Upper lobe of right lung (tissue), 1 donor: Measurements from ENCODE around the gene LRFN4. TPM values are rescaled to one million over a fixed set of nuclear protein-coding genes. Genes with fewer than 3 reads are reported as not detected.

Experiments
- ATAC-seq: fragments of 200-7000 bp; cut with Tn5 transposase; one replicate; pipeline ENCODE4 v1.9.1; 2020; ENCODE audit warnings: mild to moderate bottlenecking, moderate library complexity
- DNase-seq: peaks from one replicate; pipeline ENCODE4 v3.0.0-alpha.2; 2020
- H3K27ac ChIP-seq: fragments of 200-600 bp; one replicate; pipeline ENCODE4 v1.8.0; 2022
- H3K27me3 ChIP-seq: fragments of 200-600 bp; one replicate; pipeline ENCODE4 v1.8.0; 2022; ENCODE audit warnings: mild to moderate bottlenecking
- H3K36me3 ChIP-seq: fragments of 200-600 bp; one replicate; pipeline ENCODE4 v1.8.0; 2022
- H3K4me1 ChIP-seq: fragments of 200-600 bp; one replicate; pipeline ENCODE4 v1.8.0; 2022
- H3K4me3 ChIP-seq: fragments of 200-600 bp; one replicate; pipeline ENCODE4 v1.8.0; 2022; ENCODE audit warnings: mild to moderate bottlenecking
- H3K9me3 ChIP-seq: fragments of 200-600 bp; one replicate; pipeline ENCODE4 v1.8.0; 2022
- intact Hi-C: fragments of 100-400 bp; cut with DNase I; formaldehyde crosslinking; loops from one replicate; pipeline ENCODE4 v1.11.0; 2022
- total RNA-seq: library from RNA; stranded (reverse); fragmentation: NEBNext Ultra II Directional; extraction: Animal tissue kit (Norgen Biotek cat#: 25700); gene quantifications from one replicate; pipeline ENCODE4 v1.2.1, GENCODE V29; 2021
- TF ChIP-seq, protein P1 (sequence below): fragments of 200-600 bp; IDR thresholded peaks from one replicate; pipeline ENCODE4 v1.8.0; 2022; ENCODE audit warnings: antibody characterized with exemption
- donor health status: DM: no; HTN: yes; CAD: no; lungs with severe emphysema.

LRFN4 gene
- total RNA-seq, 1 donor from 2014 or later = 14.0 TPM

DNA sequence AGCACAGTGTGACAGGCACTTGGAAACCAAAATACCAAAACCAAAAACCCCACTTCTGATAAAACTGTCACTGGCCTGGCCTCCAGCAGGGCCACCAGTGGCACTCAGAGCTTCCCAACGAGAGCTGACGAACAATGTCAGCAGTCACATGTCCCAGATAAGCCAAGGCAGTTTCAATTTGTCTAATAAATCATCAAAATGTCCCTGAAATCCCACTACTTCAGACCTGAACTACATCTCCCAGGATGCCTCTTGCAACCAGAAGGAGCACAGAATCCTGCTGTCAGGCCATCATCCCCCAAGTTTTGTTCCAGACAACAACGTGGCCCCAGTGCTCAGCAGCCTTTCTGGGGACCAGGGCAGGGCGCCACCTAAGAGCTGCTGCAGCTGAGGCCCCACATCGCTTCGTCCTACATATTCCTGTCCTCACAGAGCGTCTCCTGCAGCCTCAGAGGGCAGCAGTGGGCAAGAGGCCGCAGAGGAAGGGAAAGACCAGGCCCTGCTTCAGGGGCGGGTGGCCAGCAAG lies 25.1 kb downstream of the LRFN4 start:
- H3K27me3 ChIP-seq = no peaks in the 10 kb centered on the region
- ATAC-seq = no peak
- H3K4me1 ChIP-seq = no peaks in the 10 kb centered on the region
- H3K9me3 ChIP-seq = no peaks in the 10 kb centered on the region
- intact Hi-C loops = no loop called here
- TF ChIP-seq, protein P1, sequence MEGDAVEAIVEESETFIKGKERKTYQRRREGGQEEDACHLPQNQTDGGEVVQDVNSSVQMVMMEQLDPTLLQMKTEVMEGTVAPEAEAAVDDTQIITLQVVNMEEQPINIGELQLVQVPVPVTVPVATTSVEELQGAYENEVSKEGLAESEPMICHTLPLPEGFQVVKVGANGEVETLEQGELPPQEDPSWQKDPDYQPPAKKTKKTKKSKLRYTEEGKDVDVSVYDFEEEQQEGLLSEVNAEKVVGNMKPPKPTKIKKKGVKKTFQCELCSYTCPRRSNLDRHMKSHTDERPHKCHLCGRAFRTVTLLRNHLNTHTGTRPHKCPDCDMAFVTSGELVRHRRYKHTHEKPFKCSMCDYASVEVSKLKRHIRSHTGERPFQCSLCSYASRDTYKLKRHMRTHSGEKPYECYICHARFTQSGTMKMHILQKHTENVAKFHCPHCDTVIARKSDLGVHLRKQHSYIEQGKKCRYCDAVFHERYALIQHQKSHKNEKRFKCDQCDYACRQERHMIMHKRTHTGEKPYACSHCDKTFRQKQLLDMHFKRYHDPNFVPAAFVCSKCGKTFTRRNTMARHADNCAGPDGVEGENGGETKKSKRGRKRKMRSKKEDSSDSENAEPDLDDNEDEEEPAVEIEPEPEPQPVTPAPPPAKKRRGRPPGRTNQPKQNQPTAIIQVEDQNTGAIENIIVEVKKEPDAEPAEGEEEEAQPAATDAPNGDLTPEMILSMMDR = no peak
- no peaks in the 10 kb centered on the region for H3K36me3 ChIP-seq
- no peak overlapping the region for H3K27ac ChIP-seq
- H3K4me3 ChIP-seq = no peak overlapping the region
- DNase-seq = no peak

DNA sequence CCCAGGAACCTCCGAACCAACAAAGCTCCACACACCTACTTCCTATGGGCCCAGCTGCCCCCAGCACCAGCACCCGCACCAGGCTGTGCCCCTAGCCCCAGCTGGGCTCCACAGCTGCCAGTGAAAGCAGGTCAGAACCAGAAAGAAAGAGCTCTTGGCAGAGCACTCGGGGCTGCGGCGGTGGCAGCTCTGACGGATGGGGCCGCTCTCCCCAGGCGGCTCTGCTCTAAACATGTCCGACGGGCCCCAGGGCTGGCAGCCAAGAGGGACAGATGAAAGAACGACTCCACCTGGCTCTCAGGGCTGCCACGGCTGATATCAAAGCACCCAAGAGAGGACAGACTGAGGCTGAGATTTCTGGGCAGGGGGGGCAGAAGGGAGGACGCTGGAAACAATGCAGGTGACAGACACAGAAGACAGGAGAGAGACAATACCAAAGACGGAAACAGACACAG lies 25.7 kb downstream of the LRFN4 start:
- peak; percentile 14 for ATAC-seq
- no peak for DNase-seq
- TF ChIP-seq, protein P1 = no peak
- H3K27me3 ChIP-seq = no peaks in the 10 kb centered on the region
- no peaks in the 10 kb centered on the region for H3K9me3 ChIP-seq
- H3K36me3 ChIP-seq = no peaks in the 10 kb centered on the region
- H3K4me1 ChIP-seq = no peaks in the 10 kb centered on the region
- peak overlapping the region; percentile 5 for H3K4me3 ChIP-seq
- no peak overlapping the region for H3K27ac ChIP-seq
- intact Hi-C loops = no loop called here

DNA sequence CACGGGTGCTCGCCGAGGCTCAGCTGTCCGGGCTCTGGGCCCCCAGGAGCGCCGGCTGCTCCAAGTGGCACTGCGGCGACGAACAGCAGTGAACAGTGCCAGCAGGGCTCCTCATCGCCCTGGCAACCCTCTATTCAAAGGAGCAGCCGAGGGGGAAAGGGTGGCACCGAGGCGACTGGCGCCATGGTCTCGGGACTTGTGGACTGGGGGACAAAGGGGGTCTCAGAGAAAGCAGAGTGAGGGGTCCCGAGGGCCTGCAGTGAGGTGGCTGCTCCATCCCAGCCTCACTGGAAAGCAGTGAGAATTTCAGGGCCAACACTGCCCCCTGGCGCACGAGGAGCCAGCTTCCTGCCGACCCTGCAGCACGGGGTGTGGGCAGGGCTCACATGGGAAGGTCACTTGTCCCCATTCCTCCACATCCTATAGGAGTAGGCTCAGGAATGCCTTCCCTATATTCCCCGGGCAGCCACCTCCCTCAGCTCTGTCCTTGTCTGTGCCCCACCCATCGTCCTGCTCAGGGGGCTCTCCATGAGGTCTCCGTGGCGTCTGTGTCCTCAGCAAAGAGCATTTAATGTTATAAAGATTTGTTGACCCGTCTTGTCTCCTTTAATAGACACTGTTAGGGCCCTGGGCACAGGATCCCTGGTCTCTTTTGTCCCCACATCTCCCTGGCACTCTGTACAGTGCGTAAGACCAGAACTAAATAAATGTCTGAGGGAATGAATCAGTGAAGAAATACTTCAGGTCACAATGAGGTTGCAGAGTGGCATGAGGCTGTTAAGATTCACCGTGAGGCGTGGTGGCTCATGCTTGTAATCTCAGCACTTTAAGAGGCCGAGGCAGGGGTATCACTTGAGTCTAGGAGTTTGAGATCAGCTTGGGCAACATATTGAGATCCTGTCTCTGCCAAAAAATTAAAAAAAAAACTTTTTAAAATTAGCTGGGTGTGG lies 26.4 kb downstream of the LRFN4 start:
- ATAC-seq (peak; percentile 85), DNase-seq (peak; percentile 89)
- Histone ChIP-seq H3K9me3 (no peaks in the 10 kb centered on the region), H3K36me3 (no peaks in the 10 kb centered on the region), H3K4me1 (no peaks in the 10 kb centered on the region), H3K4me3 (peak overlapping the region; percentile 5), H3K27me3 (no peaks in the 10 kb centered on the region), H3K27ac (no peak overlapping the region)
- intact Hi-C loops = no loop called here
- TF ChIP-seq, protein P1 = peak; percentile 61

DNA sequence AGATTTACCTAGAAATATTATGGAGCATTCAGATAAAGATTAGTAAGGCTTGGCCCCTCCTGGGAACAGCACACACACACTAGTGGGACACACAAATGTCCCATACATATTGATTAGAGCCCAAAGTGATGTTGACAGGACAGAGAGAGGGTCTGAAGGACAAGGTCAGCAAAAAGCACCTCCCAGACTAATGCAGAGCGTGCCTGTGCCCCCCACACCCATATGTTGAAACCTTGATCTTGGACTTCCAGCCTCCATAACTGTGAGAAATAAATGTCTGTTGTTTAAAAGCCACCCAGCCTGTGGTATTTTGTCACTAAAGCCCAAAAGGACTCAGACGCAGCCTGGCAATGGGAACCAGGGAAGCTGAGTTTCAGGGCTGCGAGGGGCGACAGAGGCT lies 27.6 kb downstream of the LRFN4 start:
- ATAC-seq = no peak
- intact Hi-C loops = no loop called here
- Histone ChIP-seq H3K9me3 (no peaks in the 10 kb centered on the region), H3K4me3 (no peak overlapping the region), H3K27me3 (no peaks in the 10 kb centered on the region), H3K4me1 (no peaks in the 10 kb centered on the region), H3K36me3 (no peaks in the 10 kb centered on the region), H3K27ac (no peak overlapping the region)
- TF ChIP-seq, protein P1 = no peak
- DNase-seq = no peak

DNA sequence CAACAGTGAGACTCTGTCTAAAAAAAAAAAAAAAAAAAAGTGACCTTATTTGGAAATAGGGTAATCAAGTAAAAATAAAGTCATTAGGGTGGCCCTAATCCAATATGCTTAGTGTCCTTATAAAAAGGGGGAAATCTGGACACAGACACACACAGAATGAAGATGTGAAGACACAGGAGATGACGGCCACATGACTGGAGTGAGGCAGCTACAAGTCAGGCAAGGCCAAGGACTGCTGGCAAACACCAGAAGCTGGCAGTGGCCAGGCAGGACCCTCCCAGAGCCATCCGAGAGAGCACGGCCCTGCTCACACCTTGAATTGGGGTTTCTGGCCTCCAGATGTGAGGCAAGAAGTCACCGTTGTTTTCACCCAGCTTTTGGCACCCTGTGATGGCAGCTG lies 28.6 kb downstream of the LRFN4 start:
- TF ChIP-seq, protein P1 = no peak
- Histone ChIP-seq H3K36me3 (no peaks in the 10 kb centered on the region), H3K4me3 (no peak overlapping the region), H3K4me1 (no peaks in the 10 kb centered on the region), H3K27me3 (no peaks in the 10 kb centered on the region), H3K27ac (no peak overlapping the region), H3K9me3 (no peaks in the 10 kb centered on the region)
- DNase-seq (no peak), ATAC-seq (no peak)
- intact Hi-C loops = no loop called here
